Kidney glomerular epithelial cell (primary cell): Measurements from ENCODE around the gene NOVA2.

Experiments
- DNase-seq: peaks from one replicate; lab custom pipeline; 2025; lab: John Stamatoyannopoulos, UW

NOVA2 gene

GRCh38 chr19:45890877-45891276 lies 82.8 kb downstream of the NOVA2 start:
- DNase-seq, result no peak

- no peak for DNase-seq
These were observed 84.3 kb downstream of the NOVA2 start for GRCh38 chr19:45889210-45889885.

- DNase-seq, result no peak
These were observed 86.4 kb downstream of the NOVA2 start for GRCh38 chr19:45887200-45887710.

DNA sequence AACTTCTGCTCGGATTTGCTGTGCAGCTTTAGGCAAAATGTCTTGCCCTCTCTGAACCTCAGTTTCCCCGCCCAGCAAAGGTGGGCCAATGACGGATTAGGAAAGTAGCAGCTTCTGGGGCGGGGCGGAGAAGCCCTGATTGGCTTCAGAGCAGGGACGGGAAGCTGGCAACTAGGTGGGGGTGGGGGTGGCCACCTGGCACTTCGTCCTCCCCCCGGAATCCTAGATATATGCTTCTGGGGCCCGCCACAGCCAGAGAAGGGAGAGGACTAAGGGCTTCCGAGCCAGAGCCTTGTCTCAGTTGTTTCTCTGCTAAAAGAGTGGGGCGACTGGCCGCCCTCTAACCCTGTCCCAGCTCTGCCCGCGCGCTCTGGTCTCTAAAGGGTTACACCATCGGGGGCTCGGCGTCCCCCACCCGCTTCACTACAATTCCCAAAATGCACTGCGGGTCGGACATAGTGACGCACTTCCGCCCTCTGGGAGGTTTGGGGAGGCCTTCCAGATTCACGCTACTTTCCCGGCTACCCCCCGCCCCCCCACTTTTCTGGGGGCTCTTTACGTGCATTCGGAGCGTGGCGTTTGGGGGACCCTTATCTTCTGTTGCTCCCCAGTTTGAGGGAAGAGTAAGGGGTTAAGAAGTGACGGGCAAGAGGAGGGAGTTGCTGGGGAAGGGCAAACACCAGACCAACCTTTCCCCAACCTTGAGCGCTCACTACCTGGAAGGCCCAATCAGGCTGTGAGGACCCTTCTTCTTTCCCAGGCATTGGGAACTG lies 87.1 kb downstream of the NOVA2 start:
- DNase-seq, result peak; percentile 87

DNA sequence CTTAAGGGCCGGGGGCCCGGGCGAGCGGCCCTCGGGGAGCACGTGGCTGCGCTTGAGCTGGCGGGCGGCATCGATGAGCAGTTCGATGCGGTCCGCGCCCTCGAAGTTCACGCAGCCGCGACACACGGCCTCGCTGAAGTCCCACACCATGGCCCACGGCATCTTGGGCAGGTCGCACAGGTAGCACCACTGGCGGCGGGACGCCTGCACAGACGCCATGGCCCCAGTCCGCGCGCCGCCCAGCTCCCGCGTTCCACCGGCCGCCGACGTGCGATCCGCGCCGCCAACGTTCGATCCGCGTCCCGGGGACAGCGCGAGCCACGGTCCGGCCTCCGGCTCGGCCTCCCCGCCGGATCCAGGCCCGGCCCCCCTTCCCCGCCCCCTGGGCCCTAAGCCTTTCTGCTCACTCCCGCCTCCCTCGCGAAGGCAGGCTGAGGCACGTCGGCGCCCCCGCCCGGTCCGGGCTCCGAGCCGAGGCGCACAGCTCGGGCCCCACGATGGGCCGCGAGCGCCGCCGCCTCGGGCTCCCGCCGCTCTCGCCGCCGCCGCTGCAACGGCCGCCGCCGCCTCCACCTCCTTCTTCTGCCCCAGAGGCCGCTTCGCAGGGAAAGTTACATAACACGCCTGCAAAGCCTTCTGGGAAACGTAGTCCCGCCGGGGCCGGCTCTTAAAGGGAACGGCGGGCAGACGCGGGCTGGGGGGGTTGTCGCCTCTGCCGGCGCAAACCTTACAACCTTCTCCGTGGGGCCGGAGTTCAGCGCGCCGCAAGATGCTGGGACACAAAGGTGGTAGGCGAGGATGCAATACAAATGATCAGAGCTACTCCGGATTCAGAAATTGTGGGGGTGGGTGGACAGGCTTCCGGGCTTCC lies 87.9 kb downstream of the NOVA2 start, which contains the start of gene IRF2BP1:
Gene IRF2BP1 (minus strand): TSS at position 586 of the 871 bp plus-strand sequence. CDS start 367 bp downstream, at position 219.
- DNase-seq, result peak; percentile 77

GRCh38 chr19:45884682-45885555 lies 88.7 kb downstream of the NOVA2 start:
- no peak for DNase-seq

DNA sequence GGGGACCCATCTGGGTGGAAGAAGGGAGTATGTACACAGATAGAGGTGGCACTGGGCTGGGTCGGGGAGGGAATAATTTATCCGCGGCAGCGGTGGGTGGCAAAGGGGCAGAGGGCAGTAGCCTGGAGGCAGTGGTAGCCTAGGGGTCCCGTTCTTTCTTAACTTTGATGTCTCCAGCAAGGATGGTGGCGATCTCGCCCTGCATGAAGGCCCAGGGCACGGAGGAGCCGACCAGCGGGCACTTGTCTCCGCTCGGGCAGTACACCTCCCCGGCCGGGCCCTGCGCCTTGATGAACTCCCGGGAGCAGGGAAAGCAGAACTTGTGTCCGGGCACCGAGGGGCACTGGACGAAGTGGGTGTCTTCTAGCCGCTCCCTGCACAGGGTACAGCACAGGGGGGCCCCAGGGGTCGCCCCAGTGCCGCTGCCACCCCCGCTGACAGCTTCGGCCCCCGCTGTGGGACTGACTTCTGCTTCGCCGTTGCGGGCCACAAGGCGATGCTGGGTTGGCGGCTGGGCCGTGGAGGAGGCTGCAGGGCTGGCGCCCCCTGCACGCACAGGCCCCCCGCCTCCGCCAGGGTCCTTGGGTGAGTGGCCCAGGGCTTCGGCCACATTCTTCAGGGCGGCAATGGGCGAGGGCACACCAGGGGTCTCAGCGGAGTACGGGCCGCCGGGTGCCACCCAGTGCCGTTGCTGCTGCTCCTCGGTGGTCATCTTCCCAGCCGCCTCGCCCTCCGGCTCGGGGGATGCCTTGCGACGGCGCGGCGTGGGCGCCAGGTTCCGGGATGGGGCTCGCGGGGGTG lies 89.6 kb downstream of the NOVA2 start:
- DNase-seq, result no peak
